SK-N-SH (cell line): ENCODE measurements around the gene FNDC3B. TPM values are rescaled to one million over a fixed set of nuclear protein-coding genes. Genes with fewer than 3 reads are reported as not detected.

Experiments used
- CTCF ChIA-PET: fragments of 300-600, 350-600 bp; formaldehyde crosslinking; extraction: SDS; loops from one replicate; lab custom pipeline; 2021; lab: Yijun Ruan, JAX
- POLR2A ChIA-PET: fragments of 350-600 bp; sonication (Branson Sonifier 250); formaldehyde crosslinking; extraction: SDS; loops from one replicate; lab custom pipeline; 2020; ENCODE audit warnings: antibody characterized with exemption, inconsistent platforms; lab: Yijun Ruan, JAX
- DNase-seq: peaks from one replicate; pipeline ENCODE4 v3.0.0; 2012
- H2AFZ ChIP-seq: fragments of 200-600 bp; sonication (generic); 2 replicates; pipeline ENCODE4 v1.8.1; 2016; ENCODE audit warnings: antibody characterized with exemption, mild to moderate bottlenecking, low read depth
- H3F3A ChIP-seq: fragments of 200-600 bp; sonication (generic); replicated peaks from 2 replicates; pipeline ENCODE3; 2016; ENCODE audit warnings: antibody characterized with exemption, mild to moderate bottlenecking; ENCODE audit not compliant: insufficient read depth
- H3K27ac ChIP-seq, 2 experiments: fragments of 200-500 bp in 1 of 2; fragments of 200-600 bp in 1 of 2; sonication (Bioruptor generic) in 1 of 2; sonication (generic), shearing (Covaris generic) in 1 of 2; 2 replicates each; pipeline versions ENCODE4 v1.5.1 to v1.6.1; 2014 to 2016; ENCODE audit warnings: low read depth in 2 of 2, inconsistent platforms in 1 of 2, low read length in 1 of 2, mild to moderate bottlenecking in 1 of 2, mixed read lengths in 1 of 2
- H3K27me3 ChIP-seq: fragments of 200-600 bp; sonication (generic), shearing (Covaris generic); 2 replicates; pipeline ENCODE4 v1.6.1; 2016; ENCODE audit warnings: mixed run types; ENCODE audit not compliant: insufficient read depth
- H3K36me3 ChIP-seq, 2 experiments: fragments of 200-500 bp in 1 of 2; fragments of 200-600 bp in 1 of 2; sonication (Bioruptor generic) in 1 of 2; sonication (generic) in 1 of 2; replicated peaks in 1 of 2; 2 replicates each; pipeline versions ENCODE3 to v1.5.1; 2014 to 2016; ENCODE audit warnings: low read length in 1 of 2, mild to moderate bottlenecking in 1 of 2; ENCODE audit not compliant: insufficient read depth in 2 of 2, control insufficient read depth in 1 of 2
- H3K4me1 ChIP-seq, 2 experiments: fragments of 200-500 bp in 1 of 2; fragments of 200-600 bp in 1 of 2; sonication (Bioruptor generic) in 1 of 2; sonication (generic), shearing (Covaris generic) in 1 of 2; 2 replicates each; pipeline versions ENCODE4 v1.5.1 to v1.6.1; 2014 to 2016; ENCODE audit warnings: low read depth in 1 of 2, low read length in 1 of 2, mixed run types in 1 of 2; ENCODE audit not compliant: insufficient read depth in 2 of 2, control insufficient read depth in 1 of 2
- H3K4me2 ChIP-seq: fragments of 200-600 bp; sonication (generic), shearing (Covaris generic); 2 replicates; pipeline ENCODE4 v1.6.1; 2017; ENCODE audit warnings: mixed run types
- H3K4me3 ChIP-seq, 2 experiments: fragments of 200-500 bp in 1 of 2; fragments of 200-600 bp in 1 of 2; sonication (Bioruptor generic) in 1 of 2; sonication (generic), shearing (Covaris generic) in 1 of 2; 2 replicates each; pipeline versions ENCODE4 v1.5.1 to v1.8.1; 2014 to 2016; ENCODE audit warnings: low read depth in 2 of 2, inconsistent platforms in 1 of 2, low read length in 1 of 2, mild to moderate bottlenecking in 1 of 2, mixed read lengths in 1 of 2, moderate library complexity in 1 of 2
- H3K79me2 ChIP-seq: fragments of 200-600 bp; sonication (generic); 2 replicates; pipeline ENCODE4 v1.8.1; 2017; ENCODE audit warnings: mild to moderate bottlenecking; ENCODE audit not compliant: insufficient read depth
- H3K9ac ChIP-seq: fragments of 200-600 bp; sonication (generic); 2 replicates; pipeline ENCODE4 v1.6.1; 2017; ENCODE audit warnings: mixed run types
- H3K9me2 ChIP-seq: fragments of 200-600 bp; sonication (generic); 2 replicates; pipeline ENCODE4 v1.6.1; 2017; ENCODE audit warnings: mixed run types
- H3K9me3 ChIP-seq: fragments of 200-600 bp; sonication (generic); 2 replicates; pipeline ENCODE4 v1.6.1; 2017; ENCODE audit warnings: mixed run types, mild to moderate bottlenecking, moderate library complexity
- H4K20me1 ChIP-seq: fragments of 200-600 bp; sonication (generic); 2 replicates; pipeline ENCODE4 v1.6.1; 2017; ENCODE audit warnings: mild to moderate bottlenecking, mixed run types; ENCODE audit not compliant: insufficient read depth
- CHD2 ChIP-seq: fragments of 150-350 bp; IDR thresholded peaks from 2 replicates; pipeline ENCODE4 v1.6.1; 2018; ENCODE audit warnings: low read length; ENCODE audit not compliant: partially characterized antibody
- FOSL2 ChIP-seq: IDR thresholded peaks from 2 replicates; pipeline ENCODE4 v1.4.0; 2012; ENCODE audit warnings: low read depth, mild to moderate bottlenecking, moderate library complexity, borderline replicate concordance
- FOXJ3 ChIP-seq: sonication (generic); formaldehyde crosslinking; IDR thresholded peaks from 2 replicates; pipeline ENCODE4 v1.5.1; 2020; ENCODE audit warnings: mild to moderate bottlenecking, missing genetic modification reagents
- GABPA ChIP-seq: IDR thresholded peaks from 2 replicates; pipeline ENCODE4 v1.4.0; 2012; ENCODE audit warnings: low read depth, mild to moderate bottlenecking
- GATA2 ChIP-seq: sonication (generic); formaldehyde crosslinking; IDR thresholded peaks from 2 replicates; pipeline ENCODE4 v1.5.0; 2020; ENCODE audit warnings: mild to moderate bottlenecking, missing genetic modification reagents
- IRF3 ChIP-seq: fragments of 150-350 bp; IDR thresholded peaks from 2 replicates; pipeline ENCODE4 v1.6.1; 2016; ENCODE audit warnings: mild to moderate bottlenecking, low read depth, low read length
- JUND ChIP-seq: IDR thresholded peaks from 2 replicates; pipeline ENCODE4 v1.4.0; 2012
- NRF1 ChIP-seq: IDR thresholded peaks from 2 replicates; pipeline ENCODE4 v1.6.1; 2012; ENCODE audit warnings: low read depth, mild to moderate bottlenecking, low read length
- PBX3 ChIP-seq: IDR thresholded peaks from 2 replicates; pipeline ENCODE4; 2012
- REST ChIP-seq: IDR thresholded peaks from 2 replicates; pipeline ENCODE4 v1.6.1; 2012; ENCODE audit warnings: mild to moderate bottlenecking, low read depth, low read length, moderate library complexity
- RXRA ChIP-seq: IDR thresholded peaks from 2 replicates; pipeline ENCODE4 v1.4.0; 2012; ENCODE audit warnings: low read depth, mild to moderate bottlenecking, borderline replicate concordance
- SMC3 ChIP-seq: IDR thresholded peaks from 2 replicates; pipeline ENCODE4 v1.6.1; 2012; ENCODE audit warnings: low read depth, low read length, improper control_type of control experiment
- TCF12 ChIP-seq: IDR thresholded peaks from 2 replicates; pipeline ENCODE4 v1.4.0; 2012
- TEAD4 ChIP-seq: IDR thresholded peaks from 2 replicates; pipeline ENCODE4 v1.4.0; 2012; ENCODE audit warnings: mild to moderate bottlenecking, borderline replicate concordance; ENCODE audit not compliant: insufficient read depth
- WGBS: methylation state at CpG from one replicate; pipeline ENCODE4 v1.1.6; 2017; ENCODE audit warnings: low lambda C conversion rate; 5-methylcytosine and 5-hydroxymethylcytosine counted together
- polyA plus RNA-seq, 3 experiments: library from polyadenylated mRNA; depleted of rRNA; stranded (reverse); fragments of >200 nt; gene quantifications; 2 replicates each; pipeline ENCODE4 v1.2.3, GENCODE V29; 2012
- TF ChIP-seq, protein P1 (sequence below): IDR thresholded peaks from 2 replicates; pipeline ENCODE4 v1.4.0; 2012; ENCODE audit warnings: low read depth, borderline replicate concordance
- TF ChIP-seq, protein P2 (sequence below): IDR thresholded peaks from 2 replicates; pipeline ENCODE4 v1.4.0; 2012; ENCODE audit warnings: low read depth
- TF ChIP-seq, protein P3 (sequence below): IDR thresholded peaks from 2 replicates; pipeline ENCODE4 v1.4.0; 2012; ENCODE audit warnings: low read depth, borderline replicate concordance

The FNDC3B gene
- polyA plus RNA-seq, 1 of the 3 experiments (the other 2 are of a cell fraction) = 10.4 TPM

DNA sequence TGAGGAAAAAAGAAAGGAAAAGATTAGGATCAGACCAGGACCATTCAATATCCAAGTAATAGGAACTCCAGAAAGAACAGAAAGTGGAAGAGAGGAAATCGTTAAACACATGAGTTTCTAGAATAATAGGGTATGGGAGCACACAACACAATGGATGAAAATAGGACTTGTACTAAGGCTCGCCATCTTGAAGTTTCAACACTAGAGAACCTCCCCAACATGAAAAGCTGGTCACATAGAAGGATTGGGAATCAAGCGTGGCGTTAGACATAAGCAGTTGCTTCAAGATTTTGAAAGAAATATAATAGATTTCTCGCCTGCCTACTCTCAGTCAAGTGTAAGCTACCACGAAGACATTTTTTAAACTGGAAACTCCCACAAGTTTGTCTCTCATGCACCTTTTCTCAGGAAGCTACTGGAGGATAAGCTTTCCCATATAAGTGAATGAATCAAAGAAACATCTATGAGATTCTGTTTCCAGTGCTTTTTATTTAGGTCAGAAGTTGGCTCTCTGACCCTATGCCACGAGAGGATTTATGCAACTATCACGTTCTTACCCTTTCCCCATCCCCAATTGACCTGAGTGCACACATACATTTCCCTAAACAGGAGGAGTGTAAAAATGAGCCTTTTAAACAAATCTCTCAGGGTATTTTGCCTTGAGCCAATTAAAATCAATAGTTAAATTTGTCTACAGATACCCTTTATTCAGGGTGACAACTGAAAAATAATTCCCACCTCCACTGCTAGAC is 363.7 kb downstream of the FNDC3B start:
- H3K9me2 ChIP-seq = no peaks in the 10 kb centered on the region
- H3K4me3 ChIP-seq = no peak overlapping the region
- no peak for TF ChIP-seq CHD2
- no peak for TF ChIP-seq REST
- no peak for TF ChIP-seq RXRA
- TF ChIP-seq, protein P1, sequence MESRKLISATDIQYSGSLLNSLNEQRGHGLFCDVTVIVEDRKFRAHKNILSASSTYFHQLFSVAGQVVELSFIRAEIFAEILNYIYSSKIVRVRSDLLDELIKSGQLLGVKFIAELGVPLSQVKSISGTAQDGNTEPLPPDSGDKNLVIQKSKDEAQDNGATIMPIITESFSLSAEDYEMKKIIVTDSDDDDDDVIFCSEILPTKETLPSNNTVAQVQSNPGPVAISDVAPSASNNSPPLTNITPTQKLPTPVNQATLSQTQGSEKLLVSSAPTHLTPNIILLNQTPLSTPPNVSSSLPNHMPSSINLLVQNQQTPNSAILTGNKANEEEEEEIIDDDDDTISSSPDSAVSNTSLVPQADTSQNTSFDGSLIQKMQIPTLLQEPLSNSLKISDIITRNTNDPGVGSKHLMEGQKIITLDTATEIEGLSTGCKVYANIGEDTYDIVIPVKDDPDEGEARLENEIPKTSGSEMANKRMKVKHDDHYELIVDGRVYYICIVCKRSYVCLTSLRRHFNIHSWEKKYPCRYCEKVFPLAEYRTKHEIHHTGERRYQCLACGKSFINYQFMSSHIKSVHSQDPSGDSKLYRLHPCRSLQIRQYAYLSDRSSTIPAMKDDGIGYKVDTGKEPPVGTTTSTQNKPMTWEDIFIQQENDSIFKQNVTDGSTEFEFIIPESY = no peak
- TF ChIP-seq SMC3 = no peak
- TF ChIP-seq NRF1 = no peak
- TF ChIP-seq JUND = no peak
- TF ChIP-seq TEAD4 = no peak
- TF ChIP-seq, protein P2, sequence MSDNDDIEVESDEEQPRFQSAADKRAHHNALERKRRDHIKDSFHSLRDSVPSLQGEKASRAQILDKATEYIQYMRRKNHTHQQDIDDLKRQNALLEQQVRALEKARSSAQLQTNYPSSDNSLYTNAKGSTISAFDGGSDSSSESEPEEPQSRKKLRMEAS = no peak
- no peak for TF ChIP-seq FOSL2
- no peak for TF ChIP-seq GATA2 (CRISPR knock-in tag)
- TF ChIP-seq GABPA = no peak
- TF ChIP-seq IRF3 = no peak
- TF ChIP-seq, protein P3, sequence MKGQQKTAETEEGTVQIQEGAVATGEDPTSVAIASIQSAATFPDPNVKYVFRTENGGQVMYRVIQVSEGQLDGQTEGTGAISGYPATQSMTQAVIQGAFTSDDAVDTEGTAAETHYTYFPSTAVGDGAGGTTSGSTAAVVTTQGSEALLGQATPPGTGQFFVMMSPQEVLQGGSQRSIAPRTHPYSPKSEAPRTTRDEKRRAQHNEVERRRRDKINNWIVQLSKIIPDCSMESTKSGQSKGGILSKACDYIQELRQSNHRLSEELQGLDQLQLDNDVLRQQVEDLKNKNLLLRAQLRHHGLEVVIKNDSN = no peak
- TF ChIP-seq FOXJ3 (CRISPR knock-in tag) = no peak
- no peak for TF ChIP-seq PBX3
- TF ChIP-seq TCF12 = no peak
- no peaks in the 10 kb centered on the region for H3F3A ChIP-seq
- H3K9me3 ChIP-seq = no peaks in the 10 kb centered on the region
- H3K36me3 ChIP-seq = peaks cover 23 to 36% of the 10 kb centered on the region in 2 experiments
- no peaks in the 10 kb centered on the region for H3K4me1 ChIP-seq
- ChIA-PET POLR2A (no interaction called here), CTCF (interaction anchor here (1.1 kb wide), 1 partner anchor 75 kb away, joined by 3 read pairs; no protein-coding TSS in a partner anchor)
- DNase-seq = no peak
- no peaks in the 10 kb centered on the region for H3K27me3 ChIP-seq
- no peaks in the 10 kb centered on the region for H3K79me2 ChIP-seq
- H3K4me2 ChIP-seq = no peak overlapping the region
- 91% methylated on average over 8 of the region's 8 CpGs for WGBS
- no peak overlapping the region for H3K27ac ChIP-seq
- no peak overlapping the region for H3K9ac ChIP-seq
- H2AFZ ChIP-seq = no peak overlapping the region
- H4K20me1 ChIP-seq = no peaks in the 10 kb centered on the region
